Epidermal melanocyte (primary cell): Measurements from ENCODE around the gene STK17A.
"Not testable (repeated sequence)": the region's sequence is repeated elsewhere in the genome, so short reads cannot be mapped to it uniquely, and the experiment has no call there.

ENCODE experiments used
- DNase-seq: peaks from one replicate; pipeline ENCODE4 v3.0.0; 2011; ENCODE audit warnings: low spot score; ENCODE audit not compliant: insufficient read length

STK17A gene

GRCh38 chr7:43568529-43568928, 14.4 kb upstream of the STK17A start:
- no peak for DNase-seq

DNA sequence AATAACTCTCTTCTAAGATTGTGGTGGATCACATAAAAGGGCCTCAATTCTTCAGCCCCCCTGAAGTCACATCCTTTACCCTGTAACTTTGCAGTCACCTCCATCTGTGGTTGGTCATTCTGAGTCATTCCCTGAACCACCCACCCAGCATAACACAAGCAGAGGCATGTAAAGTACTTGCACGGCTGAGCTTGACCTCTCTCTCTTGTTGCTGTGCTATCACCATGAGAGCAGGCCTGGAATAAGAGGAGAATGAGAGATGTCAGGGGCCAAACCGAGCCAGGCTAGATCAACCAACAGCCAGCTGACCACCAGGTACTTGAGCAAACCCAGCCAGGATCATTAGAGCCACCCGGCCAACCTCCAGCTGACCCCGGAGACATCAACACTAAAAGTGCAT, 13.5 kb upstream of the STK17A start:
- DNase-seq: no peak

GRCh38 chr7:43570688-43571365, 12.1 kb upstream of the STK17A start:
- DNase-seq: no peak

- peak; percentile 26 for DNase-seq
Measured at GRCh38 chr7:43572516-43573049, 10.3 kb upstream of the STK17A start.

GRCh38 chr7:43573832-43574231, 9.1 kb upstream of the STK17A start:
- not testable (repeated sequence) for DNase-seq

GRCh38 chr7:43575506-43575905, 7.4 kb upstream of the STK17A start:
- DNase-seq: no peak

GRCh38 chr7:43576241-43576640, 6.7 kb upstream of the STK17A start:
- DNase-seq: no peak

GRCh38 chr7:43577485-43577951, 5.4 kb upstream of the STK17A start:
- DNase-seq: no peak

DNA sequence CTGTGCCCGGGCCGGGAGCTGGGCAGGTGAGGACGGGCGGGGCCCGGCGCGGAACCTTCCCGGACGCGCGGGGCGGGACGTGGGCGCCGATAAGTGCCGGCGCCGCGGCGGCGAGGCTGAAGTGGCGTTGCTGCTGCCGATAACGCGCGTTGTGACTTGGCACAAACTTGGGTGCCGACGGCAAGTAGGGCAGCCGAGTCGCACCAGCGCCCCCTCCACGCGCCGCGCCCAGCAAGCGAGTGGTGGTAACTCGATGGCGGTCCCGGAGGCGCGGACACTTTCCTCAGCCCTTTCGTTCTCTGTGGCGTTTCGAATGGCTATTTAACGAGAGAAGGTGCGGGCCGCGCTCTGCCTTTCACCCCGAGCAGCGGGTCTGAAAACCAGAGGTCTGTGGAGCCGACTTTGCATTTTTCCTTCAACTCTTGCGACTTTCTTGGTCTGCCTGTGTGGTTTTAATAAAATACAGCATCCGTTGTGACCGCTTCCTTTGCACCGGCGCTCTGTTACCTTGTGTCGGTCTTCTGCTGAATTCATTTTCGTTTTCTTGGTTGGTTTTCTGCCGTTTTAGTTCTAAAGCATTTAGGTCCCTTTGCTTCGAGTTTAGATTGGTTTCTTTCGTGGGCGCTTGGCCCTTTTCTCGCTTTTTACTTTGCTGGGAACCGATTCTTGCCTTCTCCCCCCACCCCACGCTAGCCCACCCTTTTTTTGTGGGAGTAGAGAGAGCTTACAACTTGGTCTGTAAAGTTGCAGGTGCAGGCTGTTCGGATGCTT, 701 bp downstream of the STK17A start:
- DNase-seq: no peak

DNA sequence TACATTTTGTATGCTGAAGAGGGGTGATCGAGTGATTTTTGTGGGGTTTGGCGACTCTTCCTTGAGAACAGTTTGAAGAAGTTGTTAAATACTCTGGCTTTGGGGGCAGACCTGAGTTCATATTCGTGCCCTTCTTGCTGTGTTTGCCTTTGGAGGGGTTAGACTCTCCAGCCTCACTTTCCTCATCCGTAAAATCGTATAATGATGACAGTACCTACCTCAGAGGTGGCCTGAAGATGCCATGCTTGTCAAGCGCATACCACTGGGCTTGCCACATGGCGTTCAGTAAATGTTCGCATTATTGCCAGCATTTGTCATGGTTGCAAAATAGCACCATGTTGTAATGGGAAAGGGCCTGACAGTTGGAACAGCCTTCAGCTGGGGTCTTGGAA, 1.3 kb downstream of the STK17A start:
- DNase-seq: no peak

- not testable (repeated sequence) for DNase-seq
Measured at GRCh38 chr7:43584733-43585132, 1.8 kb downstream of the STK17A start.

DNA sequence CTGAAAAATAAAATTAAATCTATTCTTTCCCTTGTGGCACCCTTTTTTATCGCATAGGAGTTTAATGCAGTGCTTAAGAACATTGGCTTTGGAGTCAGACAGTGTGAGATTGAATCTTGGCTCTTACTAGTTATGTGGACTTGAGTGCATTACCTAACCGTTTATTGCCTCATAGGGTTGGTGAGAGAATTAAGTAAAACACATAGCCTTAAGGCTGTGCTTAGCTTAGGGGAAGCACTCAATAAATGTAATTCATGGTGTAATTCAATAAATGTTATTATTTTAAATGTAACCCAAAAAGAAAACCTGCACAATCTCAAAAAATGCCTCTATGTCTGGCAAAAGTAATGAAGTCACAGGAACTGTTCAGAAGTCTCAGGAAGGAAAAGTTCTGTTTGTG, 2.7 kb downstream of the STK17A start:
- DNase-seq: no peak

- no peak for DNase-seq
Measured at GRCh38 chr7:43586251-43586900, 3.5 kb downstream of the STK17A start.

GRCh38 chr7:43588477-43589132, 5.7 kb downstream of the STK17A start:
- no peak for DNase-seq

- DNase-seq: no peak
Measured at GRCh38 chr7:43589133-43589478, 6.2 kb downstream of the STK17A start.

DNA sequence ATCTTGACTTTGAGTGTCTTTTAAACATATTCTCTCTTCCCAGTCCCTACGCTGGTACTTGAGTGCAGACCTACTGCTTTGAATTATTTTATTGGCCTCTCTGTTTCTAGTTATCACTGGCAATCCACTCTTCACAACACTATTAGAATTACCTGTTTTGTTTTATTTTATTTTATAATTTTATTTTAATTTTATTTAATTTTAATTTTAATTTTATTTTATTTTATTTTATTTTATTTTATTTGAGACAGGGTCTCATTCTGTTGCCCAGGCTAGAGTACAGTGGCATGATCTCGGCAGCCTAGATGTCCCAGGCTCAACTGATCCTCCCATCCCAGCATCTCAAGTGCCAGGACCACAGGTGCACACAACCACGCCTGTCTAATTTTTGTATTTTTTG, 6.8 kb downstream of the STK17A start:
- DNase-seq: no peak

DNA sequence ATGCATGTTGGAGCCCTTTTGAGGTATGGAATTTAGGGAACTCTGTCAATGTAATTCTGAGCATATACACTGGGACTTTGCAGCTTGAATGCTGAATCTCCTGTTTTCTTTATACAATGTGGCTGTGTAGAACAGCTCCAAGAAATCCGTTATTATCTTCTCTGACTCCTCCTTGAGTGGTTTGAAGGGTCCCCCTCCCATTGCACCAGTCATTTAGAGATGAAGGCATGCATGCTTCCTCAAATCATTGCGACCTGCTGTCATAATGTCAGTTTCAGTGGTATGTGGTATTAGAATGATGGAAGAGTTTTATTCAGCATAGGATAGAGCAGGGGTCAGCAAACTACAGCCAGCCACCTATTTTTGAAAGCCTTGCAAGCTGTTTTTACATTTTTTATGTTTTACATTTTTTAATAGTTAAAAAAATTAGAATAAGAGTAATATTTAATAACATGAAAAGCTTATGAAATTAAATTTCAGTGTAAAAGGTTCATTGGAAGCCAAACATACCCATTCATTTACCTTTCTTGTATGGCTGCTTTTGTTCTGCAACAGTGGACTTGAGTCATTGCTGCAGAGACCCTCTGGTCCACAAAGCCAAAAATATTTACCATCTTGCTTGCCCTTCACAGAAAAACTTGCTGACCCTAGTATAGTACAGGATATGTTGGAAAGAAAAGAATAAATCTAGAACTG, 8.1 kb downstream of the STK17A start:
- no peak for DNase-seq

GRCh38 chr7:43591558-43592180, 8.8 kb downstream of the STK17A start:
- no peak for DNase-seq

DNA sequence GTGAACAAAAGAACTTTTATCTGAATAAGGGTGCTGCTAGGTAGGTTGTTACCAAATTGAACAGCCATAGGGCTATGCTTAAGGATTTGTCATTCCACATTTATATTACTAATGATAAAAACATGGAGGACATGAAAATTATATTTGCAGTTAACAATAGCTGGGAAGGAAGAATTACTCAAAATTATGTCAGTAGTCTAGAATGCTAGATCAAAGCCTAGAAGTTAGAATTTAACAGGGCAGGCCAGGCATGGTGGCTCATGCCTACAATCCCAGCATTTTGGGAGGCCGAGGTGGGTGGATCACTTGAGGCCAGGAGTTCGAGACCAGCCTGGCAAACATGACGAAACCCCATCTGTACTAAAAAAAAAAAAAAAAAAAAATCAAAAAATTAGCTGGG, 9.4 kb downstream of the STK17A start:
- DNase-seq: no peak

GRCh38 chr7:43593010-43593409, 10.1 kb downstream of the STK17A start:
- DNase-seq: no peak

DNA sequence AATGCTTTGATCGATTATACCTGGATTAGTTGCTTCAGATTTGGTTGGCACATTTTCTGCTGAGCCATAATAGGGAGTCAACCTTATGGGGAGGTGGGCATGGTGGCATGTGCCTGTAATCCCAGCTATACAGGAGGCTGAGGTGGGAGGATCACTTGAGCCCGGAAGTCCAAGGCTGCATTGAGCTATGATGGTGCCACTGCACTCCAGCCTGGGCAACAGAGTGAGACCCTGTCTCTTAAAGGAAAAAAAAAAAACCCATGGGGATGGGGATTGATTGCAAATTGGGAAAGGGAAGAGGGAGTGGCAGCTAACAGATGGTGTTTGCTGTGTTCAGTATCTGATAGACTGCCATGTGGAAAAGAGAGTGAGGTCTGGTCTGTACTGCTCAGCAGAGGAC, 11.1 kb downstream of the STK17A start:
- DNase-seq: no peak
